ENCODE data around the gene UTS2.

DNA sequence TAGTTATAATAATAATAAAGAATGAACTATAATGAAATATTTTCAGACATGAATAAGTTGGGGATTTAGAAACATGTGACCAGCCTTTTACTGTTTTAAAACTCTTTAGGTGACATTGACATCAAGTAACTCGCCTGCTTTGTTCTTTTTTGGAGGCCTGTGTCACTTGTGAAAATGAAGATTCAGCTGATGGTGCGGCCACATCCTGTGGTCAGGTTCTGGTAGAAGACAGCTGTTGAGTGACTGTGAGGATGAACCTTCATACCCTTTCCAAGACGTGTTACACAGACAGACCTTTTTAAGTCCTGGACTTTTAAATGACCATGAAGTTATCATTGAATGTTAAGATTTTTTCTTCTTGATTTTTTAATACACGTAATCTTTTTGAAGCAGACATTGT is 10.3 kb downstream of the UTS2 start:
- no peak for TF ChIP-seq POLR2A (IDR thresholded peaks at IDR 0.05)
- TF ChIP-seq CTCF (IDR thresholded peaks at IDR 0.05): no peak
